Stimulated activated CD4-positive, alpha-beta T cell treated with anti-CD3 and anti-CD28 coated beads, Interleukin-1b, Interleukin-23, amount 100 ng/mL, for 24 hours (primary cell): Measurements from ENCODE around the gene MSH5.

Experiments
- DNase-seq, 4 experiments: peaks; one replicate each; pipeline ENCODE4 v3.0.0-alpha.2; 2020; ENCODE audit warnings: low read depth in 4 of 4, low spot score in 1 of 4

Gene MSH5

DNA sequence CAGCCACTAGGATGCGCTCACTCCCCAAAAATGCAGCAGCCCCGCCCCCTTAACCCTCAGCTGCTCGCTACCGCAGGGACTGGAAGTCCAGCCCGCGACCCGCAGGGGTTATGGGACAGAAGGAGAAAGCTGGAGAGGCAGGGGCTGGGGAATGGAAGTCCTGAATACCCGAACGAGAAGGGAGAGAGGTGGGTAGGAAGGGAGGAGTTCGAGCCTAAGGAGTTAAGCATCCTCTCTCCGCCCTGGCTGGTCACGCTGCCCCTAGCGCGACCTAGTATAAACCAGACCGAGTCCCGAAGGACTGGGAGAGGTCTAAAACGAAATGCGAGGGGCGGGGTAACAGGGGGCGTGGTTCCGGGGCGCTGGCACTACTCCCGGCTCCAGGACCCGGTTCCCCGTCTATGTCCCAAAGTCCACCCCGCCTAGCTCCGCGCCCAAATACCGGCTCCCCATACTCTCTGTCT is 10.3 kb upstream of the MSH5 start:
- DNase-seq = peak in 3 of 4 experiments; percentile 53 to 71 (median 63)

DNA sequence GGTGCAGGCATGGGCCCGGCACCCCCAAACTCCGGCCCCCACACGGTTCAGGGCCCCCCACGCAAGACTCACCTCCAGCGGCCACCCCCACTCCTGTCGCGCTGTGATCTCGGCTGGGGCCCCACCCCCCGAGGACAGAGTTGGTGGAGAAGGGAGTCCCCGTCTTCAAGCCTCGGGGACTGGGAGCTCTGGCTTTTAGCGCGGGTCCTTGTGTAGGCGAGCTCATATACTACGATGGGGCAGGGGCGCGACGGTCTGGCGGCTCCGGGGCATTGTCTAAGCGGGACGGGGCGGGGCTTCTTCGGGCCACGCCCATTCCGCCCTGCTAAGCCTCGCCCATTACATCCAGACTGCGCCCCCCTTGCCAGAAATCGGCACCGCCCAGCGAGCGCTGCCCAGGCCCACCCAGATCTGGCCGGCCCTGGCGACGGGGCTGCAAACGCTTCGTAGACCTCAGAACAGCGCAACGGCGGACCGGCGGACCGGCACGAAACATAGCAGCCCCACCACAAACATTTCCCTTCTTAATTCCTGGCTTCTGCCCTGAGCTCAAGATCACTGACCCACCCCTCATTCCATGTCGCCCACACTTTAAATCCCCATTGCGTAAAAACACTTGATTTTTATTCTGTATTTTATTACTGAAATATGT is 9.7 kb upstream of the MSH5 start:
- DNase-seq = peak in 3 of 4 experiments; percentile 39 to 48 (median 44)

DNA sequence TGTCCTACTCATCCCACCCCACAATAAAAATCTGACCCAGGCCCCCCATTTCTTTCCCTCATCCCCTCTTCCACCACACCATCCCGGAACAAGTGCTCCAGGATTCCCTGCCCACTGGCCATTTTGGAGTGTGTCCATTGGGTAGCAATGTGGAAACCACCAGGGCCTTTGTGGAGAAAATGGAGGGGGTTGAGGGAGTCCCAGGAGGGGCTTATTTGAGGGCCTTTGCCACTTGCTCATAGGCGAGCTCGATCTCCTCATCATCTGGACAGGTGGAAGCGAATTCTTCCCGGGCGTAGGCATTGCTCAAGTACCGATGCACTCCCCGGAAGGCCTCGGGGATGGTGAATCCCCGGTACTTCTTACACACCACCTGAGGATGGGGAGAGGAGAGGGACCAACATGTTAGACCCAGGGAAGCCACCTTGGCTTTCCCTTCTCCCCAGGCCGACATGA is 9.1 kb upstream of the MSH5 start:
- no peak for DNase-seq

DNA sequence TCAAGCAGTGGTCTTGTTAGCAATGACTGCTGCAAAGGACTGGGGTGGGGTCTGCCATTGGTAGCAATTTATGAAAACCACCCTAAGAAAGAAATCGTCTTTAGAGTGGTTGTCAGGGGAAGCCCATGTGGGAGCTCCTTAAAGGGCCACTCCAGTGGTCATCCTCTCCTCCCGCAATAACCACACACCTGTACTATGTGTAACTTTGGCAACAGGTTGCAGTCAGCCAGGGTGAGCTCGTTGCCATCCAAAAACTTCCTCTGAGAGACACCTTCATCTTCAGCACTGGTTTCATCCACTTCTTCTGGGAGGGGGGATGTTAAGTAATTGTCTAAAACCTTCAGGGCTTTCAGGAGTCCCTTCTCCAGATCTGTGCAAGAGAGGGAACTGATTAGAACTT is 7.8 kb upstream of the MSH5 start:
- no peak for DNase-seq

DNA sequence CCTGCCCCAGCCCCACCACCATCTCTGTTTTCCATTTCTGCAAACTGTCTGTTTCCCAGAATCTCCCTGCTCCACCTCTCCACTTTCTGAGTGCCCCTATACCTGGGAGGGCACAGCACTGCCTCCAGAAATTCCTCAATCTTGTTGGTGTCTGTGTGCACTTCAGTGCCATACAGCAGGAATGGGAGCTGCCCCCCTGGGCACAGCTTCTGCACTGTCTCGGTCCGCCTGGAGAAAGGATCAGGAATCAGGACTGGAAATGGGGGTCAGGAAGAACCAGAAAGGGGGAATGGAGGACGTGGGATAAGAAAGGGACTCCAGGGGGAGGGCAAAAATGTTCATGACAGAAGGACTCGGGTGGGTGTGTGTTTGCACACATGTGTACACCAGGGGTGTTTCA is 6.1 kb upstream of the MSH5 start:
- DNase-seq = no peak

DNA sequence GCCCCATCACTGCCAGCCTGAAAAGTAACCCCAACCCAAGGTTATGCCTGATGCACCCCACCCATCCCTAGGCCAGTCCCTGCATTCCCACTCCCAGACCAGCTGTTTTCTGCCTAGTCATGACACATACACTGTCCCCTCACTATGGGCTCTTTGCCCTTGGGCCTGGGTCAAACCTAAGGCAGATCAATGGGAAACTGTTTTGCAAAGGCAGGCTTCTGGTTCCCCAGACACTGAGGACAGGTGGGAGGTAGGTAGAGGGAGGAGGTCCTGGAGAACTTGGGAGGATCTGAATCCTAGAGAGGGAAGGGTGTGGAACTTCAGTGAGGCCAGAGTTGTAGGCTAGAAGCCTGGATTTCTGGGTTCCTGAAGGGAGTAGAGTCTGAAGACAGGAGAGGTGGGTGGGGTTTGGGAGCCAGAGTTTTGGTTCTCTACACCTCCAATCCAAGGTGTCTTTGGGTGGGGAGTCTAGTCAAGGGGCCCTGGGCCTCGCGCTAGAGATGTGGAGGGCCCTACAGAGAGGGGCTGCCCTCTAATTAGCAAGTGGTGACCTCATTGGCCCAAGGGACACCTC is 5.5 kb upstream of the MSH5 start:
- no peak for DNase-seq

DNA sequence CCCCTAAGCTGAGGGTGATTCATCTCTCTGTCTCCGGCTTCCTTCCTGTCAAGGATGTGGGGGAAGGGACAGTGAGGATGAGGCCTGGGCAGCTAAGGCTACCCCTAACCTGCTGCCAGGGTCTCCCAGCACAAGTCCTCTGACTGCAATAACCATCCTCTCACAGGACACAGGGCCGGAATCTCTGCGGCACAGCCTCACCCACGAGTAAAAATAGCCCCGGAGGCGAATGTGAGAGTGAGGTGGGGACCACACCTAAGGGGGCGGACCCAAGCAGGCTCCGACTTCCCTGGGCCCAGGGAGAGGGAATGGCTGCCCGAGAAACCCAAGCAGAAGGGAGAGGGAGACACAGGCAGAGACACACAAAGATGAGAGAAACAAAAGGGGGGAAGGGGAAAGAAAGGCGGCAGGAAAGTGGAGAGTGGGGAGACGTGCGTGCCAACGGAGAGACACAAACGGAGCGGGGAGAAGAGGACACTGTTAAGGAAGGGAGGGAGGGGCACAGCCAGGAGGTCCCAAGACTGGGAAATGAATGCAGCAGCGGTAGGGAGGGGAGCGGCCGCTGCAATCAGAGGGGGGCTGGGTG is 4.9 kb upstream of the MSH5 start:
- peak in 2 of 4 experiments; percentile 38 to 46 for DNase-seq

DNA sequence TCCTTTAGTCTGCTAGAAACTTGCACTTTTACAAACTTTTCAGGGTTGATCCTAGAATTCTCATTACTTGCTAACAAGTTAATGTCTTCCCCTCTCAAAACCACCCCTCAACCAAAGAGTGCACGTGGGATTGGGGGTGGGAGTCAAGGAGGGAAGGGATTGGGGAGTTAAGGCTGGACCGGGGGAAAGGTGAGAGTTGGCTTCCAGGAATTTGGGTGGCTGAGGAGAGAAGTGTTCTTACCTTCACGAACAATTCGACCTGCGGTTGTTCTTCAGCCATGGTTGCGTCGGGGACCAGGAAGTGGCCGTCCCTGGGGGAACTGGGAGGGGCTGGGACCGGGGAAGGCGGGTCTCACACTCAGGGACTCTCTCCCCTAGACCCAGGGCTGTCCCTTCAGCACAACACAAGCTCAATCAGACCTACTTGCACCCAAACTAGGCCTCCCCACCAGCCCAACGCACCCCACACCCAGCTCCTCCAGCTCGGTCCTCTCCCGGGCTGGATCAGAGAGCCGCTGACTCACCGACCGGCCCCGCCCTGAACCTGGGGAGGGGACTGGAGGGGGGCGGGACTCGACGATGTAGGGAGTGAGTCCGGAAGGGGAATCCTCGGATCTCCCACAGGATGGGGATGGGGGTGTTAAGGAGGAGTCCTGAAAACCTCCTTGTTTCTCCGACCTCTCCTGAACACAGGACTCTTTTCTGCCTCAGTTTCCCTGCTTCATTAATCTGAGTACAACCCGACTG is 3.6 kb upstream of the MSH5 start, which contains the start of gene CLIC1:
Gene CLIC1, minus strand, starts transcription at position 510 of the 747 bp plus-strand sequence. Its CDS starts 230 bp downstream, at position 280.
- peak in 3 of 4 experiments; percentile 52 to 84 (median 69) for DNase-seq

DNA sequence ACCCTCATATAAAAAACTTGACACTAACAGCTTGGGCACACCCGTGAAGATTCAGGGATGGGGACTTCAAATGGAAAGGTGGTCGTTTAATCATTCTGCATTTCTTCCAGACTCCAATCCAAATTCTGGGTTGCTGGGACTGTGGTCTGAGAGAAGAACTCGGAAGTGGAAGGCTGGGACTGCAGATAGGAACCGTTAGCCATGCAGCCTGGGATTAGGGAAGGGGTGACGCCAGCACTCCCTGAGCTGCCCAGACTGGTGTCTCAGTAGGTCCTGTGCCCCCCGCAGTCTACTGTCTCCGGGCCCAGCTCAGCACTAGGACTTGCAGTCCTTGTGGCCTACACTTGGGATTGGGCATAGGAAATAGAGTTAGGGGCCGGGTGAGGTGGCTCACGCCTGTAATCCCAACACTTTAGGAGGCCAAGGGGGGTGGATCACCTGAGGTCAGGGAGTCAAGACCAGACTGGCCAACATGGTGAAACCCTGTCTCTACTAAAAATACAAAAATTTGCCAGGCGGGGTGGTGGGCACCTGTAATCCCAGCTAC is 3.0 kb upstream of the MSH5 start:
- no peak for DNase-seq

DNA sequence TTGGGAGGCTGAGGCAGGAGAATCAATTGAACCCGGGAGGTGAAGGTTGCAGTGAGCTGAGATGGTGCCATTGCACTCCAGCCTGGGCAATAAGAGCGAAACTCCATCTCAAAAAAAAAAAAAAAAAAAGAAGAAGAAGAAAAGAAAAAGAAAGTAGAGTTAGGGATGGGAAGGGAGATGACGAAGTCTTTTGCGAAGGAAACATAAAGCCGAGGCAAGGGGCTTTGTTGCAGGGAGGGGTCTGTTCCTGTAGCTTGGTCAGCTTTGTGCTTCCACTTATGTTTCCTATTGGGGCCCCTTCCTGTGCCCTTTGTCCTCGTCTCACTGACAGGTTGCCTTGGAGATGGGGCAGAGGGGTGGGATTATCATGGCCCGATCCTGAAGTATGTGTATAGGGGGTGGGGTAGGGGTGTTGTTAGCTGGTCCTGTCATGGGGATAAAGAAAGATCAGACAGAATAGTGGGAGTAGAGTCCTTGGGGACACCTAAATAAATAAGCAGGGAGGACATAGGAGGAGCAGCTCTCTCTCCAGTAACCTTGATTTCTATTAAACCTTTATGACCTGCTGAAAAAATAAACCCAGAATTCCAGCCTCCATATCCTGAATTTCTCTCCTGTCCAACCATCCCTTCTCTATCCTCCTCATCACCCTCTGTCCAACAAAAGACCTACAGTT is 2.4 kb upstream of the MSH5 start:
- no peak for DNase-seq

DNA sequence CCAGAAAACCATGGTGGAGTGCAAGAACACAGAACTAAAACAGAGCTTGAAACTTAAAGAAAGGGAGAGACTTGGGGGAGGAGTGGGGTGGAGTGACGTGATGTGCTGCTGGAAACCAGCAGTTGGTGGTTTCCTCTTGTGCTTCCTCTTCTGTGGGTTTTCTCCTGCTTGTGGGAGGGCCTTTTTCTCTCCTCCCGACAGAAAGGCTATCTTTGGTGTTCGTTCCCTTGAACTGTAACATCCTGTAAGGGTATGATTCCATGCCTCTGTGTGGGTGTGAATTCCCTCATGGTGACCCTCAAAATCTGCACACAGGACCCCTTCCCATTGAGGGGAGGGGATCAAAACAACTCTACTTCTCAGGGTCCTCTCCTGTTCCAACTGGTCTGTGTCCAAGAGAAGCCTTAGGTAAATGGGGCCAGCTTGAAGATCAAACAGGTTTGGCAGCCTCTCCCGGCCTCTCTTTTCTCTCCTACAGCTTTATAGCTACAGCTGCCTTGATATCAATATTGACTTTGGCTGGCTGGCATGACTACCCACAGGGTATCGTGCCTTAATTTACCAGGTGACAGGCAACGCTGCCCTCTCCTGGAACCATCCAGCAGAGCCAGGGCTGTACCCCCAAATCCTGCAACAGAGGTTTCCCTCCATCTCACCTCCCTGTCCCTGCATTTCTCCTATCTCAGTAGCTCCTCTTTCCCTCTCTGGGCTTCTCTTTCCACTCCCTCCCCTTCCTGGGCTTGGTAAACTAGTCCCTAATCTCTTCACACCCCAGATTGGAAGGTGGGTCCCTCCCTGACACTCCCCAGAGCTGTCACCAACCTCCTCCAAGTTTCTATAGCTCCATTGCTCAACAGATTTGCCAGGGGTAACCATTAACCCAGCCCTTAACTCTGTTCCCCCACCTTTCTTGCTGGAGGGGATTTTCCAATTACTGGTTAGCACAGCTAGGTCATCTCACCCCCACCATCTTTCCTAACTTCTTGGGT is 1.5 kb upstream of the MSH5 start:
- DNase-seq = peak in 1 of 4 experiments; percentile 55

DNA sequence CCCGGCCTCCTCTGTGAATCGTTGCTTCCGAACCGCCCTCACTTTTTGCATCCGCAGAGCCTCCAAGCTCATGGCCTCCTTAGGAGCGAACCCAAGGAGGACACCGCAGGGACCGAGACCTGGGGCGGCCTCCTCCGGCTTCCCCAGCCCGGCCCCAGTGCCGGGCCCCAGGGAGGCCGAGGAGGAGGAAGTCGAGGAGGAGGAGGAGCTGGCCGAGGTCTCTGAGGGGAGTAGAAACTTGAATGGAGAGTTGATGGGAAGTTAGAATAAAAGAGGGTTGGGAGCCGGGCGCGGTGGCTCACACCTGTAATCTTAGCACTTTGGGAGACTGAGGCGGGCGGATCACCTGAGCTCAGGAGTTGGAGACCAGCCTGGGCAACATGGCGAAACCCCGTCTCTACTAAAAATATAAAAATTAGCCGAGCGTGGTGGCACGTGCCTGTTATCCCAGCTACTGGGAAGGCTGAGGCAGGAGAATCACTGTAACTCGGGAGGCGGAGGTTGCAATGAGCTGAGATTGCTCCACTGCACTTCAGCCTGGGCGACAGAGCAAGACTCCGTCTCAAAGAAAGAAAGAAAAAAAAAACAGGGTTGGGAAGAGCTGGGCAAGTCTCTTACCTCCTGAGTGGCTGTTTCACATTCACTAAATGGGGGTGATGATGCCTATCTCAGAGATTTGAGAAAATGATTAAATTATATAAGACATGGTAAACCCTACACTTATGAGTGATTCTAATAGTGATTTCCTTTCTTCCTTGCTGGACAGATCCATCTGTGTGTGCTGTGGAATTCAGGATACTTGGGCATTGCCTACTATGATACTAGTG is 805 bp downstream of the MSH5 start:
- DNase-seq = no peak

DNA sequence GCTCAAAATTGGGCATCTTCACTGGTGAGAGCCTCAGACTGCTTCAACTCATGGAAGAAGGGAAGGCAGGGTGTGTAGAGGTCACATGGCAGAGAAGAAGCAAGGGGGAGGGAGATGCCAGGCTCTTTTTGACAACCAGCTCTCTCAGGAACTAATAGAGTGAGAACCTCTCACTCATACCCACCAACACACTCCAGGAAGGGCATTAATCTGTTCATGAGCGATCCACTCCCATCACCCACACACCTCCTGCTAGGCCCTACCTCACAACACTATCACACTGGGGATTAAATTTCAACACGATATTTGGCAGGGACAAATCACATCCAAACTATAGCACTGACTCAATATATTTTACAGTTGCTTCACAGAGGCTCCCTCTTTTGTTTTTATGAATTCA is 2.0 kb downstream of the MSH5 start:
- DNase-seq = no peak

DNA sequence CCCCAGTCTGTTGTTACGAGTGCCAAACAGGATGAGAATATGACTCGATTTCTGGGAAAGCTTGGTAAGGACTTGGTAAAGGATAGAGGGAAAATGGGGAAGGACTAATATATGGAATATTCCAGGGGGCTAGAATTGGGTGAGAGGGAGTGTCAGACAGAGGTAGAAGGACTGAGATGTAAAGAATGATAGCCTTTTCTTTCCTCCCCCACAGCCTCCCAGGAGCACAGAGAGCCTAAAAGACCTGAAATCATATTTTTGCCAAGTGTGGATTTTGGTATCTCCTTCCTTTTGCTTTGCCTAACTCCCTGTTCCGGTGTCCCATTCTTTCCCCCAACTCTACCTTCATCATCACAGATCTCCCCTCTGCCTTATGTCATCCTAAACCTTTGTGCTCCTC is 3.1 kb downstream of the MSH5 start:
- DNase-seq = no peak

DNA sequence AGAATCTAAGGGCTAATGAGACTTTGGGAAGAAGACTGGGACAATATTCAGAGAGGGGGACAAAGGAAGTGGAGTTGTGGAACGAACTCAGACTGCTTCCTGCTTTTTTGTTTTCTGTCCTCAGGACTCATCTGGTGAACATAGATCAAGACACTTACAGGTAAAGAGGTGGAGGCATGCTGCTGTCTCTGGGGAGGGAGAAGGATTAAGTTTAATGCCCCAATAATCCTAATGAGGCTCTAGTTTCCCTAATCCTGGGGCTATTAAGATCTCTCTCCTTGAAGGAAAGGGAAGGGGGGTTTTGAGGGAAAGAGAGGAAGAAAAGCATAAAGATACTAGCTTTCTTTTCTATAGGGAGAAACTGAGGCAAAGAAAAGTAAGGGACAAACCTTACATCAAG is 4.6 kb downstream of the MSH5 start:
- DNase-seq = no peak

DNA sequence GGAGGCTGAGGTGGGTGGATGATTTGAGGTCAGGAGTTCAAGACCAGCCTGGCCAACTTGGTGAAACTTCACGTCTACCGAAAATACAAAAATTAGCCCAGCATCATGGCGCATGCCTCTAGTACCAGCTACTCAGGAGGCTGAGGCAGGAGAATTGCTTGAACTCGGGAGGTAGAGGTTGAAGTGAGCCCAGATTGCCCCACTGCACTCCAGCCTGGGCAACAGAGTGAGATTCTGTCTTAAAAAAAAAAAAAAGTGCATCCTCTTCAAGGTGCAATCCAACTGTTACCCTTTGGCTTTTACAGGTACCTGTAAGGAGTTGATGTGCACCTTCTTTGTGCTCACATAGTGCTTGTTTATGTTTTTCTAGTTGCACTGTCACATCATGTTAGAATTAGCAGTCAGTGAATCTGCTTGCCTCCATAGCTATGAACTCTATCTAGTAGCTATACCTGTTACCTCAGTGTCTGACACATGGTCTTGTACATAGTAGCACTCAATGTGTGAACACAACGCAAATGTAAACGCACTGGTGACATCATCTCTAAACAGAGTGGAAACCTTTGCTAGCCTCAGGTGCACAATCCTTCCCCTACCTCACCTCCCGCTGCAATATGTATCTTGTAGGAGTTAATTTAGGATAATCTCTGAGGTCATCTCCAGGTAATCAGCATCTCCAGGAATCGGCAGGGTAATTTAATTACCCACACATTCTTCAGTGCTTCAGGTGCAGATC is 9.7 kb downstream of the MSH5 start:
- DNase-seq = no peak

DNA sequence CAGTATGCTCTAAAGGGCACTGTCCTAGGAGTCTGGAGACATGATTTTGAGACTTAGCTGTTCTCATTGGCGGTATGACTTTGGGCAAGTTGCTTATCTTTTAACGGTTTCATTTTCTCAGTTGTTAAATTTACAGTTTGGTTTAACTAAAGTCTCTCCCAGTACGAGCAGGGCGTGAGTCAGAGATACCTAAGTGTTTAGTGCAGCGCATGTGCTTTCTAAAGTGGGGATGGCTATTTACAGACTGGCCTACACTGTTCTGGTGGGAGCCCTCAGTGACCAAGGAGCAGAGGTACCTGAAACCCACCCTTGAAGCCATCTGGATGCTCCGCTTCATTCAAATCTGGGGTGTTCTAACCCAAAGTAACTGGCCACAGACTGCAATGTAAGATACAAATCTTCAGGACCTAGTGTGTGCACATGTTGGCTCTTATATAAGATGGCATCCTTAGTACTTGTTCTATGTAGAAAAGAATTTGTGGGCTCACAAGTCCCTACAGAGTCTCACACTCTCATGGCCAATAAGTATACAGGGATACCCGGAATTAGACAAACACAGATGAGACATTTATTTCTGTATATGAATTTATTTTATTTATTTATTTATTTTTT is 10.7 kb downstream of the MSH5 start:
- no peak for DNase-seq
